AG09309 (cell line): Measurements from ENCODE around the gene COL9A3.

Experiments
- DNase-seq: peaks from one replicate; pipeline ENCODE4 v3.0.0-alpha.2; 2010; ENCODE audit warnings: low read depth
- H3K4me3 ChIP-seq: 2 replicates; pipeline ENCODE4 v1.5.1; 2011; ENCODE audit warnings: mild to moderate bottlenecking, low read depth, low read length, moderate library complexity; ENCODE audit not compliant: control insufficient read depth
- TF ChIP-seq, protein P1 (sequence below): IDR thresholded peaks from 2 replicates; pipeline ENCODE4 v1.5.1; 2011; ENCODE audit warnings: mild to moderate bottlenecking, low read depth, low read length, inconsistent platforms; ENCODE audit not compliant: insufficient read depth, control insufficient read depth; ENCODE audit errors: missing control alignments

Gene COL9A3

DNA sequence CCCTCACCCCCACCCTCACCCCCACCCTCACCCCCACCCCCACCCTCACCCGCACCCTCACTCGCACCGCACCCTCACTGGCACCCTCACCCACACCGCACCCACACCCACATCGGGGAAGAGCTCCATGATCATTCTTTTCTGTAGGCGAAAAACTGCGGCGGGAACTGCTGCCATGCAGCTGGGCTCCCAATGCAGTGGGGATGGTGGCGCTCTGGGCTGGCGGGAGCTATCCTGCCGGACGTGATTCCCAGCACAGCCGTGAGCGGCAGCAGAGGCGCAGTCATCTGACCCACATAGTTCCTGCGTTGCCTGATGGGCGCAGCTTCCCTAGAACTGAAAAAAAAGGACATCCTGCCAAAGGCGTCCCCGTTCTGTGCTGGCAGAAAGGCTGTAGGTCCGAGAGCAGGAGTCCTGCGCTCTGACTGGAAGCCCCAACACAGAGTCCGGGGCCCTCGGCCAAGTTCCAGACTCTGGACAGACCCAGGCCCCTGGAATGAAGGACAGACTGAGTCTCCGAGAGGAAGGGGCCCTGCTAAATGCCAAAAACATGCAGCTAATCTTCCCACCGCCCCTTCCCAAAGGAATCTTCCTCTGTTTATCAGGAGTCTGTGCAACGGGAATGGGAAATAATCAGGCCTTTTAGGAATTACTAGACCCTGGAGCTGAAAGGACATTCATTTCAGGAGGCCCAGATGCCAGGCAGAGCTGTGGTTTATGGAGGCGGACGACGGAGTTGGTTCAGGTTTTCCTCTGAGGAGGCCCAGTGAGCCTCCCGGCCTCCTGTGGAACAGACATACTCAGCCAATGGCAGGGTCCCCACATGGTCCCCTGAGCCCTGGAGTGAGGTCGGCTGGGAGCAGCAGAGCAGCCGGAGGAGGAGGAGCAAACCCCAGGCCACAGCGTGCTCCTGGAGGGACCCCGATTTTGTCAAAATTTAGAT lies 58.8 kb downstream of the COL9A3 start:
- H3K4me3 ChIP-seq, result no peak overlapping the region
- DNase-seq, result peak; percentile 5

DNA sequence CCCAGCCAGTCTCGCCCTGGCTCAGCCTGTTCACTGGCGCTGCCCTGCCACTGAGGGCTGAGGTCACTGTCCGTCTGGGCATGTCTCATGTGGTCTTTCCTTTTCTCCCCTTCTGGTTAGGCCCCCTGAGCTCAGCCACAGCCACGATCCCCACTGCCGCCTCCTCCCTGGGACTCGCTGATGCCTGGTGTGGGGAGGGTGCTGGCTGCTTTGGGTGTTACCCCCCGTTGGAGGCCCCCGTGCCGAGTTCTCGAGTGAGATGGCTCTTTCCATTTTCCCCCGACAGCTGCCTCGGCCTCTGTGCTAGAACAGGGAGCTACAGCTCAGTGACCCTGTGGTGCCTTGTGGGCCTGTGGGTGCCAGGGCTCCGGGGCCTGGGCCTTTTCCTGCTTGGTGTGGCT lies 59.7 kb downstream of the COL9A3 start:
- no peak overlapping the region for H3K4me3 ChIP-seq
- no peak for DNase-seq
- TF ChIP-seq, protein P1, sequence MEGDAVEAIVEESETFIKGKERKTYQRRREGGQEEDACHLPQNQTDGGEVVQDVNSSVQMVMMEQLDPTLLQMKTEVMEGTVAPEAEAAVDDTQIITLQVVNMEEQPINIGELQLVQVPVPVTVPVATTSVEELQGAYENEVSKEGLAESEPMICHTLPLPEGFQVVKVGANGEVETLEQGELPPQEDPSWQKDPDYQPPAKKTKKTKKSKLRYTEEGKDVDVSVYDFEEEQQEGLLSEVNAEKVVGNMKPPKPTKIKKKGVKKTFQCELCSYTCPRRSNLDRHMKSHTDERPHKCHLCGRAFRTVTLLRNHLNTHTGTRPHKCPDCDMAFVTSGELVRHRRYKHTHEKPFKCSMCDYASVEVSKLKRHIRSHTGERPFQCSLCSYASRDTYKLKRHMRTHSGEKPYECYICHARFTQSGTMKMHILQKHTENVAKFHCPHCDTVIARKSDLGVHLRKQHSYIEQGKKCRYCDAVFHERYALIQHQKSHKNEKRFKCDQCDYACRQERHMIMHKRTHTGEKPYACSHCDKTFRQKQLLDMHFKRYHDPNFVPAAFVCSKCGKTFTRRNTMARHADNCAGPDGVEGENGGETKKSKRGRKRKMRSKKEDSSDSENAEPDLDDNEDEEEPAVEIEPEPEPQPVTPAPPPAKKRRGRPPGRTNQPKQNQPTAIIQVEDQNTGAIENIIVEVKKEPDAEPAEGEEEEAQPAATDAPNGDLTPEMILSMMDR, result no peak

More for the DNA sequence above, 58.8 kb downstream of the COL9A3 start:
- TF ChIP-seq, protein P1, result peak; percentile 39

DNA sequence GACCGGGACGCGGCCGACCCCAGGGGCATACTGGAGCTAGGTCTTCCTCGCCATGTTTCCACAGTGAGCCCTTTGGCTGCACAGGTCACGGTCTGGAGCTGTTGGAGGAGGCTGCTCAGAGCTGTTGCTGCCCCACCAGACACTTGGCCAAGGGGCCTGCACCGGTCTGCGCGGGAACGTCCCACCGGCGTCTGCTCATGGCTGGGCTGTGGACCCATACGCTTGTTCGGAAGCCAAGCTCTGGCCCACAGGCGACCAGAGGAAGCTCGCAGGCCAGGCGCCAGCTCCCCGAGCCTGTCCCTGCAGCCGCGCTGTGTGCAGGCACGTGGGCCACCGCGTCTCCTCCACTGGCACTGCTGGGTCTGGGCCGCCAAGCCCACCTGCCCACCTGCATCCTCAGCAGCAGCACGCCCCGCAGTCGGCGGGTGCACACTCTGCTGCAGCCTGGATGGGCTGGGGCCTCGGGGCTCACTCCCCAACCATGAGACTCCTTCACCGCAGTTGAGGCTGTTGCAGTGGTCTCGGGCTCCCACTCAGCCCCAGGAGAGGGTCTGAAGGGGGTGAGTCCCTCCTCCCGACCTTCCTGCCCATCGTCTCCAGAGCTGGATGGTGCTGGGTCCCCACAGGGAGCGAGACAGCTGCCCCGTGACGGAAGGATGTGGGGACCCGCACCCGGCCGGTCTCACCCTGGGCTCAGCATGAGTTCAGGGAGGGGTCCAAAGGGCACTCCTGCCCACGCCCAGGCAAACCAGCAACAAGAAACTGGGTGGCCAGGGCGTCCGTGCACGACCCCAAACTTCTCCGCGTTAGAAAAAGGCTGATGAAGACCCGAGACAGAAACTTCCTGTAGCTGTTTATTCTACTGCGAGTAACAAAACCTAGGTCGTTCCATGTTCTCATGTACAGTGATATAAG lies 60.3 kb downstream of the COL9A3 start:
- H3K4me3 ChIP-seq, result no peak overlapping the region
- no peak for DNase-seq
- TF ChIP-seq, protein P1, result no peak

DNA sequence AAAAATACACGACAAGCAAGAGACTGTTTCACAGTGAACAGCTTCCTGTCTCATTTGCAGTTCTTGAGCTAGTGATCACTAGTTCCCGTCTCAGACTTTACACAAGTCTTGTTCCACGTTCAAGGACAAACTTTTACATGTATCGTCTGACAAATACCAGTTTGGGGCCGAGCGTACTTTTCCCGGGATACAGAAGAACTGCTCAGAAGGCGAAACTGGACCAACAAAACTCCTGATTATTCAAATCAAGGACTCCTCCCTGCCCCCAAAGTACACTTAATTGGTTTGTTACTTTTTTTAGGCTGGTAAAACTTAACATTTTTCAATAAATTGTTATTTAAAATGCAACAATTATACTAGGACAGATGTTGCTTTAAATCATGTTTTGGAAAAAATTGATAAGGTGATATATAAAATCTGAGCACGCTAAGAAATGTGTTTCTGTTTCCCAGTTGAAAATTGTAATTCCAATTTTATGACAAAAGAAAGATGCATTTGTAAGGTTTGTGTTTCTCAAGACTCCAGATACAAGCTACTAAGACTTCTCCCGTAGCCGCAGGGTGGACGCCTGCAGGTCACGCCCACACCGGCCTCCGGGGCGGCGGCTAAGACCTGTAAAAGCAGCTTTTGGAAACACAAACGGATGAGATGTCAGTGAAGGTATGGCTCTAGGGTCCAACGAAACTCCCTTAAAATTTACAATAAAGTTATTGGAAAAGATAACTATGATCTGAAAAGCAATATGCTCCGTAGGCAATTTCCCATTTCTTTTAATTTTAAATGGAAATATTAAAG lies 61.6 kb downstream of the COL9A3 start:
- H3K4me3 ChIP-seq, result no peak overlapping the region
- TF ChIP-seq, protein P1, result no peak
- DNase-seq, result no peak

DNA sequence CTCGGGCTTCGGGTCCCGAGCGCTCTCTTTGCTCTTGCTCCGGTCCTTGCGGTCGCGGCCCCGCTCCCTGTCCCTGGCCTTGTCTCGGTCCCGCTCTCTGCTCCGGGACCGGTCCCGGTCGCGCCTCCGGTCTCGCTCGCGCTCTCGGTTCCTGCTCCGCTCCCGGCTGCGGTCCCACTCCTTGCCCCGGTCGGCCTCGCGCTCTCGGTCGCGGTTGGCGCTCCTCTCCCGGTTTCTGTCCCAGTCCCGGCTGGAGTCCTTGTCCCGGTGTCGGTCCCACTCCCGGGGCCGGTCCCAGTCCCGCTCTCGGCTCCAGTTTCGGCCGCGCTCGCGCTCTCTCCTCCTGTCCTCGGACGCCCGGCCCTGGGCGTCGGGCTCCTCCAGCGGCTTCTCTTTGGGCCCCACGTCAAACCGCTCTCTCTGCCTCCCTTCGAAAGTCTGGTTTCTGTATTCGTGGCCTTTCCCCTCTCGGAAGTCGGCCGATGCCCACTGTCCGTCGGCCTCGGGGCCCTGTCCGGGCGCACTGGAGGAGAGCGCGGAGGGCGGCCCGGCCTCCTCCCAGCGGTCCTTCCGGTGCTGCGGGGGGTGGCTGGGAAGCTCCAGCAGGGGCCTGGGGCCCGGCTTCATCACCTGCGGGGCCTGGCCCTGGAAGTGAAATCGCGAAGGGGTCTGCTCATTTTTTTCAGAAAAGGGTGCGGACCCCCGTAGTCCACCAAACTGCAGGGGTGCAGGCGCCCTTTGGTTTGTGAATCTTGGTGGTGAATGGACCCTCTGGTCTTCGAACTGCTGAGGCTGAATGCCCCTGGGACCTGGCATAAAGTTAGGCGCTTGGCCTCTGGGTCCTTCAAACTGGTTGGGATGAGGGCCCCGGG lies 62.7 kb downstream of the COL9A3 start:
- H3K4me3 ChIP-seq, result no peak overlapping the region
- TF ChIP-seq, protein P1, result no peak
- DNase-seq, result no peak
